OCI-LY1 (cell line): ENCODE results near the gene GAMT.

Experiments
- H2AFZ ChIP-seq: fragments of 200-600 bp; sonication (generic), shearing (Covaris generic); 2 replicates; pipeline ENCODE4 v1.6.0; 2014; ENCODE audit warnings: antibody characterized with exemption, mild to moderate bottlenecking, low read length
- H3F3A ChIP-seq: fragments of 200-600 bp; sonication (generic), shearing (Covaris generic); 2 replicates; pipeline ENCODE4 v1.6.0; 2014; ENCODE audit warnings: mild to moderate bottlenecking, antibody characterized with exemption, low read length, moderate library complexity; ENCODE audit not compliant: insufficient read depth
- H3K27ac ChIP-seq: fragments of 200-600 bp; sonication (generic); 2 replicates; pipeline ENCODE4 v1.5.1; 2014; ENCODE audit warnings: low read length, mixed run types, mild to moderate bottlenecking, low read depth; ENCODE audit not compliant: poor library complexity, severe bottlenecking
- H3K27me3 ChIP-seq: fragments of 200-600 bp; sonication (generic); 2 replicates; pipeline ENCODE4 v1.6.0; 2014; ENCODE audit warnings: antibody characterized with exemption, mild to moderate bottlenecking, low read length, moderate library complexity; ENCODE audit not compliant: insufficient read depth
- H3K36me3 ChIP-seq: fragments of 200-600 bp; sonication (generic); 2 replicates; pipeline ENCODE4 v1.6.1; 2014; ENCODE audit warnings: mild to moderate bottlenecking, antibody characterized with exemption, low read length, moderate library complexity, mixed read lengths; ENCODE audit not compliant: insufficient read depth
- H3K4me1 ChIP-seq: fragments of 200-600 bp; sonication (generic); 2 replicates; pipeline ENCODE4 v1.5.1; 2014; ENCODE audit warnings: mild to moderate bottlenecking, low read length, moderate library complexity; ENCODE audit not compliant: insufficient read depth, severe bottlenecking
- H3K4me2 ChIP-seq: fragments of 200-600 bp; sonication (generic), shearing (Covaris generic); 2 replicates; pipeline ENCODE4 v1.6.1; 2014; ENCODE audit warnings: low read length
- H3K4me3 ChIP-seq: fragments of 200-600 bp; sonication (generic); 2 replicates; pipeline ENCODE4 v1.5.1; 2014; ENCODE audit warnings: low read length, low read depth, mild to moderate bottlenecking, mixed read lengths; ENCODE audit not compliant: poor library complexity, severe bottlenecking
- H3K79me2 ChIP-seq: fragments of 200-600 bp; shearing (Covaris generic); 2 replicates; pipeline ENCODE4 v1.6.1; 2016; ENCODE audit warnings: mixed run types, low read length, mixed read lengths; ENCODE audit not compliant: insufficient read depth
- H3K9ac ChIP-seq: fragments of 200-600 bp; sonication (generic), shearing (Covaris generic); 2 replicates; pipeline ENCODE4 v1.6.1; 2014; ENCODE audit warnings: mild to moderate bottlenecking, low read length, mixed read lengths
- H3K9me2 ChIP-seq: fragments of 200-600 bp; sonication (generic), shearing (Covaris generic); 2 replicates; pipeline ENCODE4 v1.6.1; 2014; ENCODE audit warnings: low read depth, mild to moderate bottlenecking, low read length, mixed read lengths
- H3K9me3 ChIP-seq: fragments of 200-600 bp; shearing (Covaris generic); 2 replicates; pipeline ENCODE4 v1.6.1; 2014; ENCODE audit warnings: low read length, mixed read lengths
- H4K20me1 ChIP-seq: fragments of 200-600 bp; sonication (generic), shearing (Covaris generic); 2 replicates; pipeline ENCODE4 v1.6.0; 2016; ENCODE audit warnings: mild to moderate bottlenecking, low read length; ENCODE audit not compliant: insufficient read depth
- CTCF ChIP-seq: fragments of 200-600 bp; sonication (generic), shearing (Covaris generic); IDR thresholded peaks from 2 replicates; pipeline ENCODE4 v1.5.1; 2017; ENCODE audit warnings: mild to moderate bottlenecking, antibody characterized with exemption, low read length, moderate library complexity, mixed read lengths
- EZH2 ChIP-seq: fragments of 200-600 bp; sonication (generic), shearing (Covaris generic); IDR thresholded peaks from 2 replicates; pipeline ENCODE4 v1.8.0; 2017; ENCODE audit warnings: borderline replicate concordance, mixed run types, mild to moderate bottlenecking, antibody characterized with exemption, low read length, moderate library complexity, mixed read lengths

Gene GAMT

GRCh38 chr19:1401138-1401888 lies at the start of gene GAMT:
Gene GAMT (minus strand): TSS chr19:1401542. CDS start chr19:1401476, 66 bp downstream.
- Histone ChIP-seq H3F3A (no peaks in the 10 kb centered on the region), H3K36me3 (no peaks in the 10 kb centered on the region; the same call in 1 of the 2 replicates), H3K4me3 (peak within 1 kb of the TSS; percentile 78), H4K20me1 (no peaks in the 10 kb centered on the region), H3K27me3 (peaks cover 6% of the 10 kb centered on the region; the same call in 1 of the 2 replicates), H3K79me2 (no peaks in the 10 kb centered on the region), H3K27ac (no peak within 1 kb of the TSS), H3K4me1 (peaks cover 23% of the 10 kb centered on the region), H3K4me2 (peak within 1 kb of the TSS; percentile 88), H3K9ac (peak within 1 kb of the TSS; percentile 78), H3K9me2 (no peaks in the 10 kb centered on the region), H3K9me3 (no peaks in the 10 kb centered on the region), H2AFZ (no peak within 1 kb of the TSS)
- no peak for TF ChIP-seq EZH2
- TF ChIP-seq CTCF = peak; percentile 45

- Histone ChIP-seq H3K79me2 (no peaks in the 10 kb centered on the region), H3K9me3 (no peaks in the 10 kb centered on the region), H3K36me3 (no peaks in the 10 kb centered on the region), H4K20me1 (no peaks in the 10 kb centered on the region), H3K9ac (no peak within 1 kb of the TSS), H3K4me2 (no peak within 1 kb of the TSS), H3K27ac (no peak within 1 kb of the TSS), H3K4me1 (peaks cover 3% of the 10 kb centered on the region), H3K9me2 (no peaks in the 10 kb centered on the region), H2AFZ (no peak within 1 kb of the TSS), H3K4me3 (no peak within 1 kb of the TSS), H3K27me3 (peaks cover 5% of the 10 kb centered on the region; the same call in 1 of the 2 replicates), H3F3A (no peaks in the 10 kb centered on the region)
- TF ChIP-seq CTCF (no peak), EZH2 (no peak)
Observed at GRCh38 chr19:1449467-1450442, 48.4 kb upstream of the GAMT start, which contains the start of gene APC2. Gene APC2 (plus strand): TSS chr19:1450121. CDS start chr19:1453002, 2,881 bp downstream.

- Histone ChIP-seq H3K36me3 (peaks cover under 1% of the 10 kb centered on the region; the same call in 1 of the 2 replicates), H3K27me3 (peaks cover 5% of the 10 kb centered on the region; the same call in 1 of the 2 replicates), H3F3A (0 out of 2 replicates have a peak, but pooled peaks cover 8% of the 10 kb centered on the region), H3K4me1 (peaks cover 19% of the 10 kb centered on the region), H2AFZ (no peak overlapping the region), H3K9me3 (no peaks in the 10 kb centered on the region), H3K27ac (no peak overlapping the region), H3K9ac (no peak overlapping the region), H3K4me2 (no peak overlapping the region), H3K79me2 (no peaks in the 10 kb centered on the region), H3K9me2 (no peaks in the 10 kb centered on the region), H4K20me1 (no peaks in the 10 kb centered on the region), H3K4me3 (no peak overlapping the region)
- TF ChIP-seq EZH2 = no peak
- TF ChIP-seq CTCF = no peak
Observed at GRCh38 chr19:1447944-1448343, 46.6 kb upstream of the GAMT start.
